ENCODE data around the gene CTIF.

Gene CTIF

DNA sequence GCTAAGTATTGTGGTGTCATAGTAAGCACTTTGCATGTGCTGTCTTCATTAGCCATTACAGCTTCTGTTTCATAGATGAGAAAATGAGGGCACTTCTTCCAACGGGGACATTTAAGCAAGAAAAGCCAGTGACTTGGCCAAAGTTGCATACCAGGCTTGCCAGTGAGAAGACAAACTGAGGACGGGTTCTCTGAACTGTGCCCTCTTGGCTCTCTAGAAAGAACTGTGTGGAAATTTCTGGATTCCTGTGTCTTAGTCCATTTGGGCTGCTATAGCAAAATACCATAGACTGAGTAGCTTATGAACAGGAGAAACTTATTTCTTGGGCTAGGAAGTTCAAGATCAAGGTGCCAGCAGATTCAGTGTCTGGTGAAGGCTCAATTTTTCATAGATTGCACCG, 13.3 kb downstream of the CTIF start:
- no peak for DNase-seq

DNA sequence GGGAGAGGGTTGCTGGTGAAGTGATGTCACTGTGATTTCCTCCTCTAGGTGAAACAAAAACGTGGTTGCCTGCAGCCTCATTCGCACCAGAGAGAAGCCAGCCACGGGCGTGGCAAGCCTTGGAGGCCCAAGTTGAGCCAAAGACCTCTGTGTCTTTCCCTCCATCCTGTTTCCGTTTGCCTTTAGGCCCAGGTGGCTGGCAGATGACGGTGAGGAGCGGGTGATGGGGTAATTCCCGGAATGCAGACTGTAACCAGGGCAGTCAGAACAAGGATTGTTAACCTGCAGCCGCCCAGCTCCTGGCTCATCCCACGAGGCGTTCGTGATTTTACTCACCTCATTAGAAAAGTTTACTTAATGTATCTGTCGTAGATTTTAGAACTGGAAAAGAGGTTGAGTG, 14.4 kb downstream of the CTIF start:
- no peak for DNase-seq

DNA sequence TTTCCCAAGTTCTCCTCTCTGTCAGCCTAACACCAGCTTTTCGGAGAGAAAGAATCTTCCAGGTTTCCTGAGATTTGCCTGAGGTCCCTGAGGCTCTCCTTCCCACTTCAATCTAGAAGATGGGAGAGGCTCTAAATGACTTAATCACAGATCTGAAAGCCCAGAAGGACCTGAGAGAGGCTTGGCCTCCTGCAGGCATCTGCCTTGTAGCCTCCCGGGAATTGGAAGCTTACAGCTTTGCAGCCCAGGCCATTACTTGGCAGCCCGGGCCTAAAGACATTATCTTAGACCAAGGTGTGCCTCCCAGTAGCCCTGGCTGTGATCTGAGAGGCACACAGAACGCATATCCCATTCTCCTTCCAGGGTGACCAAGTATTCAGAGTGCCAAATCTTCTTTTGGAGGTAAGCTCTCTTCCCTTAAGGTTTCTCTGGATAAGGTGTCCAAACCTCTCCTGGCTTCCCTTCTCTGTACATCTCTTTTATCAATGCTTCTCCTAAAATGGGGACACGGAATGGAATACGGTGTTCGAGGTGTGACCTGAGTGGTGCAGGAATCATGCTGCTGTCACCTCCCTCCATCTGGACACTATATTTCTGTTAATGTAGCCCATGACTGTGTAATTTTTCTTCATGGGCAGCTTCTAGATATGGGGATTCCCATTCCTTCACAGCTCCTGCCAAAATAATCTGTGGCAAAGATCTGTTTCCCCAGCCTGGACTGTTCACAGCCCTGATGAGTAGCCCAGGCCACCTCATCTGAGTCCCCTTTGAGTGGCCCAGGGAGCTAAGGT, 16.0 kb downstream of the CTIF start:
- no peak for DNase-seq

DNA sequence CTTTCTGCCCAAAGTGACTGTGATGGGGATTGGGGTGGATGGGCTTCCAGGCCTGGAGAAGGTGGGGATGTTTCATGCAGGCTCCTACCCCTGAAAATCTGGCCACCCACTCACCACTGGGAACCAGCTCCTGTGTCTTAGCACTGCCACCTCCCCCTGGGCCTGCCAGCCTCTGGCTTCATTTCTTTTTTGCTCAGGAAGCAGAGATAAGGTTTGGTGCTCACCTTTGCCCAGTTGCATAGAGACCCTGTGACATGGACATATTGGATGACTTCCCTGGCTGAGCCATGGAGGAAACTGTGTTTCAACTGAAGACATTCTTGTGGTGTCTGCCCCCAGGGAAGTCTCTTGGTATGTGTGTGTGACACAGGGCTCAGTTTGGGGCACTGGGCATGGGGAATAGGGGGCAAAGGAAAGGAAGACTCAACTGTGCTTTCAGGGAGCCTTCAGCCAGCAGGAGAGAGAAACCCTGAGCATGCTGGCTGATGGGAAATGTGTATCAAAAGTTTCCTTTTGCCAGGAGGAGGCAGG, 16.7 kb downstream of the CTIF start:
- no peak for DNase-seq

DNA sequence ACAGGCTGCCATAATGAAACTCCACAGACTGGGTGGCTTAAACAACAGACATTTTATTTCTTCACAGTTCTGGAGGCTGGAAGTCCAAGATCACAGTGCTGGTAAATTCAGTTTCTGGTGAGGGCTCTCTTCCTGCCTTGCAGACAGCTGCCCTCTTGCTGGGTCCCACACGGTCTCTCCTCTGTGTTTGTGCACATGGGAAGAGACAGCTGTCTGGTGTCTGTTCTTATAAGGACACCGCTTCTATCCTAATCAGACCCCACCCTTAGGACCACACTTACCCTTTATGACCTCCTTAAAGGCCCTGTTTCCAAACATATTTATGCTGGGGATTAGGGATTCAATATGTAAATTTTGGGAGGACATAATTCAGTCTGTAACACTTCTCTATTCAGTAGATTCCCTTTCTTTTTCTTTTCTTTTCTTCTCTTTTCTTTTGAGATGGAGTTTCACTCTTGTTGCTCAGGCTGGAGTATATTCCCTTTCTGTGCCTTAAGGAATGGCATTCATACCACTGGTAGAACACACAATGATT, 18.9 kb downstream of the CTIF start:
- no peak for DNase-seq

DNA sequence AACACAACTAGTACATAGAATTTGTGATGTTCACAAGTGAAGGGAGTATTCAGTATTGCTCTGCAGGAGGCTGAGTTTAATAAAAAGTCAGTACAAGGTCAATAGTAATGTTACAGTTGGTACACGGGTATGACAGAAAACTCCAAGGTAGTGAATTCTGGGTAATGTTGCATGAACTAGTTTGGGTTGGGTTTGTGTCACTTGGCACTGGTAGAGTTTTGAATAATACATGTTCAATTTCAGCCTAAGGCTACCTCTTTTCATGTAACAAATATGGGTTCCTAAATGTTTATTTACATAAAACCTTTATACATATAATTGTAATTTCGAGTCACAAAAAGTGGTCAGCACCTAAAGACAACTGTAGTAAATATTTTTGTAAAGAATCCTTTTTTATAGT, 19.4 kb downstream of the CTIF start:
- DNase-seq, result no peak

DNA sequence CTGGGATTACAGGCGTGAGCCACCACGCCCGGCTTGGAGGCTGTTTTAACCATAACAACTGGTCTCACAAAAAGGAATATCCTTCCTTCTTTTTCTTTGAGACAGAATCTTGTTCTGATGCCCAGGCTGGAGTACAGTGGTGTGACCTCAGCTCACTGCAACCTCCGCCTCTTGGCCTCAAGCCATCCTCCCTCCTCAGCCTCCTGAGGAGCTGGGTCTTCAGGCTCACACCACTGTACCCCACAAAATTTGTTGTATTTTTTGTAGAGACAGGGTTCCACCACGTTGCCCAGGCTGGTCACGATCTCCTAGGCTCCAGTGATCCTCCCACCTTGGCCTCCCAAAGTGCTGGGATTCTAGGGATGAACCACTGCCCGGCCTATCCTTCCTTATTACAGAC, 21.7 kb downstream of the CTIF start:
- no peak for DNase-seq

DNA sequence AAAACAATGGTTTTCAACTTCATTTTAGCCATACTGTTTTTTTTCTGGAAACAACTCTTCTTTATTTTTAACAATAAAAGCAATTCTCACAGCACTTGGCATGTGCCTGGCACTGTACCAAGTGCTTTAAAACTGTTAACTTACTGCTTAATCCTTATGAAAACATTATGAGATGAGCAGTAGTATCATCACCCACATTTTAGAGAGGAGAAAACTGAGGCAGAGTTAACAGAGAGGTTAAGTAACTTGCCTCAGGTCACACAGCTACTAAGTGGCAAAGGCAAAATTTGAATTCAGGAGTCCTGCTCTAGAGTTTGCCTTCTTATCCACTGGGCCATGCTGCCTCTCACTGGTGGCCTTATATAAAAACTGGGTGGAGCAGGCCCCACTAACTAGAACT, 23.2 kb downstream of the CTIF start:
- DNase-seq, result no peak

DNA sequence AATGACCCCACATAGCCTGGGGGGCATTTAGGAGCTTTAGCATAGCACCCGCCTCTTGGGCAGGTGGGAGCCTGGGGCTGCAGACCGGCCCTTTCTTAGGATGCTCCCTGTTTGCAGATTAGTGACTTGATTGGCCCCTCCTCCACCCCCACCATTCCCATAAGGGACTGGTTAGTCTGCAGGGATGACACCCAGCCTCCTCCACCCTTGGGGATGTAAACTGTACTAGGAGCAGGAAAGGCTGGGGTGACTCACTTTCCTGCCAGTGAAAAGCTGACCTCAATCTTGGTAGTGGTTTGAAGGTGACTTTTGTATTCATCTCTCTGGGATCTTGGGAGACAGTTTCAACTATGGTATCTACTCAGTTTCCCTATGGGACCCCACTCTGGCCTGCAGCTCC, 24.2 kb downstream of the CTIF start:
- no peak for DNase-seq

DNA sequence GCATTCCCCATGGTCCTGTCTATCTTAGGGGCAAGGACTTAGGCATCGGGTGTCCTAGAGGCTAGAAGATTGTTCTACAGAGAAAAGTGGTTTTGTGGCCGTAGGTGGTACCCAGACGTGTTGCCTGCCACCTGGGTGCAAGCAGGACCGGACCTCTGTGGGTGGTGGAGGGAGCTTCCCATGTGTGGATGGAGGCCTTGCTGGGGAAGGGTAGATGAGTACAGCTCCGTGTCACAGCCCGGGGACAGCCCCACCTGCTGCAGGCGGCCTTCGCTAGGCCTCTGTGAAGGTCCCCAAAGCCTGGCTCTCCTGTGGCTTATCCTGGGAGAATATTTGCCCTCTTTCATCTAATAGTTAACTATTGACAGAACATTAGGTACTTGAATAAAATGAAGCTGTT, 25.3 kb downstream of the CTIF start:
- DNase-seq, result no peak

DNA sequence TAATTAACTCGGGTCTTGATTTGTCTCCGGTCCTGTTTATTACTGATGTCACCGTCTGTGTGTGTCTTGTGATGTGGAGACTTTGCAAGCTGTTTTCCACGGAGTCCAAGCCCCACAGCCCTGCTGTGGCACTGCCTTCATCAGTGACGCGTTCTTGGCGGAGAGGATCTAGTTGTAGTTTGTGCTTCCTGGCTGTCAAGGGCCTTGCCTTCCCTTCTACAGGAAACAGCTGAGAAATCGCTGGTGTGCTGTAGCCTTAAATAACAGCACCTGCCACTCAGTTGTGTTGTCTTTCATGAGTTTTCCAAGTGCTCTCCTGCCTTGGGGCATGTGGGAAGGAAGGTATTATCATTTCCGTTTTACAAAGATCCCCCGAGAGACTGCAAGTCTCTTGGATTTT, 26.3 kb downstream of the CTIF start:
- DNase-seq, result no peak

DNA sequence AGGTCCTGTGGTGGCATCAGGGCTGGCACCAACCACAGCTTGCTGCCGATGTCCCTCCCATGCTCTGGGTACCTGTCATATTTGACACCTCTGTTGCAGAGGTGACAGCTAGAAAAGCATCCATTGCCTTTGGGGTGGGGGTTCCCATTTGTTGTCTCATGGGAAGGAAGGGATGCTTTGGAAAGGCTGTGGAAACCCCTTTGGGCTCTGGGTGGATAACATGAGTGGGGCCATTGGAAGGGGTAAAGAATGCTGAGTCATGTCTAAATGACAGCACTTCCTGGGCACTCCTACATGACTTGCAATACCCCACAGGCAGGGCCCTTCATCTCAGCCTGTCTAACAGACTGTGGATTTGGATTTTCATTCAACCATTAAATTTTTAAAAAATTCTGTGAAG, 27.8 kb downstream of the CTIF start:
- no peak for DNase-seq

DNA sequence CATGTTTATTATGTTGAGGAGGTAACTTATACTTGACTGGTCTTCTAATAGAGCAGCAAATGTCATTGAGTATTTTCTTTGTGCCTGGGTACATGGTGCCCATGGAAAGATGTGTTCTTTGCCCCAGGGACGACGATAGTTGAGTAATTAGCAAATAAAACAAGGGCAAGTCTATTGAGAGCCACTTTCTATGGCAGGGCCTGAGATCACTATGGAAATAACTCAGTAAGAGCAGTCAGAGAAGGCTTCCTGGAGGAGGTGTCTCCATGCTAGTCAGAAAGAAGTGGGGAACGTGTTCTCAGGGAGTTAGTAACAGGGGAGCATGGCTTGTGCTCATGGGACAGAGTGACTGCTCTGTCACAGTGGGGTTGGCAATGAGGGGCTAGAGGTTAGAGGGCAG, 28.6 kb downstream of the CTIF start:
- no peak for DNase-seq

DNA sequence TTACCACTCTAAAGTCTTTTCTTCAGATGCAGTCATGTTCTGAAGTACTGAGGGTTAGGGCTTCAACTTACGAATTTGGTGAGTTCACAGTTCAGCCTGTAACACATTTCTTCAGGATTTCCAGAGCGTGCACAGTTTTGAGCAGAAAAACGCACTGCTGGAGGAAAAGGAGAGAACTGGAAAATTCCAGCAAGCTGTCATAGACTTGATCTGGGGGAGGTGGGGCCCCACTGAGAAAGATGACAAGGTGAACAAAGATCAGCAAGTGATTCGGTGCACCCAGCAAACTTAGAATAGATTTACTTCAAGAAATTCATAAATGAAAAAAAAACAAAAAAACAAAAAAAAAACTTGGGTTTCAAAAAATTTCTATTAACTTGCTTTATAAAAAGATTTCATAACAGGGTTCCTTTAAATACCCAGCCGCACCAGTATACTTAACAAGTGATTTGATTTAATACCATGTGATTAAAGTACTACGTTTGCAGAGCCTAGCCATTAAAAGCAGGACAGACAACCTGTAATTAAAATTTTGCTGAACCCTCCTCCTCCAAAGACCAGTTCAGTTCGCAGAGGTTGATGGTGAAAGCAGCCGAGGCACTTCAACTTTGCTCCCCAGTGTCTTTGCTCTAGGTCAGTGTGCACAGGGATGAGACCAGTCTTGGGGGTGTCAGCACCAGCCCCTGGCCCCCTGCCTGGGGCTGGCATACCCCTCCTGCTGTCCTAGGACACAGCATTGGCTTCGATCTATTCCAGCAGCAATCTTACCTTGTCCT, 30.5 kb downstream of the CTIF start:
- no peak for DNase-seq

DNA sequence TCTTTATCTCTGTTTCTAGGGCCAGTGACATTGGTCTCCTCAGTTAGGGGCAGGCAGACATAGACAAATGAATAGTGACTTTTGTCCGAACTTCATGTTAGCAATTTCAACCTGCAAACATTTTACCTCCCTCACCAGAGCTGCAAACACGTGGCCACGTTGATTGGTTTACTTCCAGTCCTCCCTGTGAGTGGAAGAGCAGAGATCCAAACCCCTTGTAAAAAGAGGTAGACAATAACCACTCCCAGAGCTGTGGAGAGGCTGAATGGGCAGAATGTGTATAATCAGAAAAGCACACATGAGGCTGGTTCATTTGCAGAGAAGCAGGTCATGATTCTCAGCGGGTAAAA, 31.1 kb downstream of the CTIF start:
- no peak for DNase-seq

DNA sequence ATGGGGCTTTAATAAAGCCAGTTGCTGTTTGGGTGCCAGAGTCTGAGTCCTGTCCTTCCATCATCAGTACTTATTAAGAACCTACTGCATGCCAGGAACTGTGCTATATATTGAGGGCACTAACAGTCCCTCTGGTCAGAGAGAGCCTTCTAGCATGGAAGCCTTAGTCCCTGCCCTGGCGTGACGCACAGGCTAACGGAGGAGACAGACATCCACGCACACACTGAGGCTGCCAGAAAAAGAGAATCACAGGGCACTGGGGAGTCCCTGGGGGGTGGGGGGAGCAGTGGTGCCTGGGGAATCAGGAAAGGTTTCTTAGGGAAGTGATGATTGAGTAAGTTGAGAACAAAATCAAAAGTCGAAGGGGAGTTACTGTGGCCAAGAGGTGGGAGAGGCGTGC, 31.5 kb downstream of the CTIF start:
- DNase-seq, result no peak

DNA sequence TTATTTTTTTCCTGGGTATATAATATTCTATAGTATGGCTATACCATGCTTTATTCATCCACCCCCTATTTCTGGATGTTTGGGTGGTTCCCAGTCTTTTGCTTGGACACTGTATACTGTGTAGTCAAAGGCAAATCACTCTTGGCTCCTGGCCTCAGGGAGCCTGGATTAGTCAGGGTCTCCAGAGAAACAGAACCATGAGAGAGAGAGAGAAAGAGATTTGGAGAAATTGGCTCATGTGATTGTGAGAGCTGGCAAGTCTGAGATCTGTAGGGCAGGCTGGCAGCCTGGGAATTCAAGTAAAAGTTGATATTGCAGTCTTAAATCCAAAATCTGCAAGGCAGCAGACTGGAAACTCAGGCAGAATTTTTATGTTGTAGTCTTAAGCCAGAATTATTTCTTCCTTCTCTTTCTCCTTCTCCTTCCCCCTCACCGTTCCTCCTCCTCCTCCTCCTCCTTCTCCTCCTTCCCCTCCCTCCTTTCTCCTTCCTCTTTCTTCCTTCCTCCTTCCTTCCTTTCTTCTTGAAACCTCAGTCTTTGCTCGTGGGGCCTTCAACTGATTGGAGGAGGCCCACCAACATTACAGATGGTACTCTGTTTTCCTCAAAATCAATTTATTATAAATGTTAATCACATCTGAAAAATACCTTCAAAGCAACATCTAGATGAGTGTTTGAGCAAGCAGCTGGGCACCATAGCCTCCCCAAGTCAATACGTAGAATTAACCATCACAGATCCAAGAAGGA, 33.0 kb downstream of the CTIF start:
- DNase-seq, result no peak

DNA sequence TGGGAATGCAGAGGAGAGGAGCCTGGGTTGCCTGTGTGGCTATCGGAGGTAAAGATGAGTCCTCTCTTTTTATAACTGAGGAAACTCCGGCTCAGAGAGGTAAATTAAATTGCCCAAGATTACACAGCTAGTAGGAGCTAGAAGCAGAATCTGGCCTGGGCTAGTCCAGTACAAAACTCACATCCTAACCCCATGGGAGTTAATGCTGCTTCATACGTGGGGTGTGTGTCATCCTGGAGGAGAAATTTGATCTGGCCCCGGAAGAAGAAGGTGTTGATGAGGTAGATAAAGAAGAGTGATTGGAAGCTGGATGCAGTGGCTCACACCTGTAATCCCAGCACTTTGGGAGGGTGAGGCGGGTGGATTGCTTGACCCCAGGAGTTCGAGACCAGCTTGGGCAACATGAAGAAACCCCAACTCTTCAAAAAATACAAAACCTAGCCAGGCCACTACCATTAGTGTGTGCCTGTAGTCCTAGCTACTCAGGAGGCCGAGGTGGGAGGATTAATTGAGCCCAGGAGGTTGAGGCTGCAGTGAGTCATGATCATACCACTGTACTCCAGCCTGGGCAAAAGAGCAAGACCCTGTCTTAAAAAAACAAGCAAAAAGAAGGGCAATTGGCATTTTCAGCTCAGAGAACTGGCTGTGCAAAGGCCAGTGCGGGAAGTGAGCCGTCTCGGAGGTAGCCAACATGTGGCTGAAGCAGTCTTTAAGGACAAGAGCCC, 33.7 kb downstream of the CTIF start:
- no peak for DNase-seq

DNA sequence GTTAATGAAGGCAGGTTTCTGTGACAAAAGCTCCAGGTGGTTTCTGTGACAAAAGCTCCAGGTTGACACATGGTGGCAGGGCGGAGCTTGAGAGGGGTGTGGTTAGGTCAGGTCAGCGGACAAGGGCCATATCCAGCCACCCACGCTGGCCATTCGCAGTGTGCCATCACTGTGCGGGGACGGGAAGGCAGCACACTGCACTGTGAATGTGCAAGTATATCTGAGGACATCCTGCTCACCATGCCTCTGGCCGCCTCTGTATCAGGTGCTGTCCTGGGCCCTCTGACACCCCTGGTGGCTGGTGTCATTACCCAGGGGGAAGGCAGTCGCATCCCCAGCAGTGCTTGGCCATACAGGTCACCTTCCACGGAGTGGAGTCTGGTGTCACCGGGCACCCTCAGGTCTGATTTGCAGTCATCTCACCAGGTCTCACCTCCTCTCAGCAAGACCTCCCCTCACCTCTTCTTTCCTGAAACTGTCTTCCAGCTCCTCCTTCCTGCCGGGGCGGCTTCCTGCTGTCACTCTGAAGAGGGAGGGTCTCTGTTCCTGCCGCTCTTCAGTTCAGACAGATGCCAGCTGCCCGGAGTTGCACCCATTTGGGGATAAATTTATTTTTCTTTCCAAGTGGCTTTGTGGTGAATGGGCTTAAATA, 34.9 kb downstream of the CTIF start:
- DNase-seq, result no peak

DNA sequence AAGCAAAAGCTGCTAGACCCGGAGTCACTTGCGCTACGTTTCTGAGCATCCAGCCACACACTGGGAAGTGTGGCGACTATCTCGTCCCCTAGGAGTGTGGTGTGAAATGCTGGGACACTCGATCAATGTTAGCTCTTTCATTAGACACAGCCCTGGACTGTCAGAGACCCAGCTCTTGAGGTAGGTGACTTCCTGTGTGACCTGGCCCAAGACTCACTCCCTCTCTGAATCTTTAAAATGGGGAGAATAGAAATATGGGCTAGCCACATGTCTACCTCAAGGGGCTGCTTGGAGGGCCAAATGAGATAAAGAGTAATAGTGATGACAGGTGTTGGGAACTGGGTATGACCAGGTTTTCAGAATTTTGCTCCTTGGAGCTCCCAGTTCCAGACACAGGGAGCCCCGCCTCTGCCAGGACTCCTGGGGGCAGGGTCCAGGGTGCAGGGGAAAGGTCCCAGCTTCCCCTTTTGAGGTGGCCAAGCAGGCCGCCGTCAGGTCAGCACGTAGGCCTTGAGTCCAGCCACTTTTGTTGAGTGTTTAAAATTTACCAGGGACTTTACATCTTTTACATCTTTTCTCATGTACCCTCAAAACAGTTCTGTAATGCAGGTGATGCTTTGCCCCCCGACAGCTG, 36.0 kb downstream of the CTIF start:
- no peak for DNase-seq

DNA sequence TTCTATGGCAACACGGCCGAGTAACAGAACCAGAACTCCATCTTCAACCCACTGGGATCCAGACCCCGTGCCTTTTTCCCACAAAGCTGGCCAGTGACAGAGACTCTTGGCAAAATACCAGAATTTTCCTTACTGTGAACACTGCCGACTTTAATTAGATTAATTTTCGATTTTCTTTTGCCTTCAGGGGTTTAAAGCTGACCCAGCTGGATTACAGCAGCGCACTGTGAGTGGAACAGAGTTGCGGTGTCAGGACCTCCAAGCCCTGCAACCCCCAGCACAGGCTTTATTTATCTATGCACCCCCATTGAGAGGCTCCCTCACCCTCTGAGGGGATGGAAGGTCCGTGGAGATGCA, 36.4 kb downstream of the CTIF start:
- no peak for DNase-seq

Data from CD4-positive, alpha-beta T cell treated with Interleukin-1 beta for 1 hour (primary cell).